SU-DHL-6 (cell line): Measurements from ENCODE around the gene PIR.

Experiments
- CTCF ChIP-seq: fragments of 200-600 bp; sonication (generic); IDR thresholded peaks from one replicate; pipeline ENCODE4 v1.5.1; 2017; ENCODE audit warnings: antibody characterized with exemption, mild to moderate bottlenecking, low read length, moderate library complexity; ENCODE audit not compliant: insufficient read depth, poor library complexity, severe bottlenecking
- EZH2phosphoT487 ChIP-seq: fragments of 200-600 bp; sonication (generic), shearing (Covaris generic); conservative IDR thresholded peaks from 2 replicates; pipeline ENCODE4 v1.6.1; 2018; ENCODE audit warnings: mild to moderate bottlenecking, antibody characterized with exemption, low read length, moderate library complexity, mixed read lengths

GRCh38 chrX:15413101-15413500 lies 80.0 kb downstream of the PIR start:
- TF ChIP-seq CTCF (no peak), EZH2phosphoT487 (no peak)
